ENCODE measurements around the gene WDR4.

WDR4 gene

DNA sequence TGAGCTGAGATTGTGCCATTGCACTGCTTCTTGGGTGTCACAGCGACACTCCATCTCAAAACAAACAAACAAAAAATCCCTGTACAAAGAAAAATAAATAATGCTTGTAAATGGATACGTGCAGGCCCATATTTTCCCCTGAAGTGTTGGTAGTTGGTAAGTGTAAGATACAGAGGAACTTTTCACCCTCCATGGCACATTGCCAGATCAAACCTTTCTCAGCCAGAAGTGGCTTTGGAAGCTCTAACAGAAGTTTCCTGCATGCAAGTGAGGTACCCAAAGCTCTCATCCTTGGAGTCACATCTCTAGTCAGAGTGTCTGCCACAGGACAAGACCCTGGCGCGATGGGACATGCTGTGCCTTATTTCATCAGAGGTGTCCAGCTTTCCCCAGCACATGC, 21.1 kb upstream of the WDR4 start:
- in situ Hi-C loops (cut with HindIII; ENCODE audit: low sequenced_read_pairs), result no loop called here
- H3K4me3 ChIP-seq (ENCODE audit: low read depth, low read length), result no peak overlapping the region

DNA sequence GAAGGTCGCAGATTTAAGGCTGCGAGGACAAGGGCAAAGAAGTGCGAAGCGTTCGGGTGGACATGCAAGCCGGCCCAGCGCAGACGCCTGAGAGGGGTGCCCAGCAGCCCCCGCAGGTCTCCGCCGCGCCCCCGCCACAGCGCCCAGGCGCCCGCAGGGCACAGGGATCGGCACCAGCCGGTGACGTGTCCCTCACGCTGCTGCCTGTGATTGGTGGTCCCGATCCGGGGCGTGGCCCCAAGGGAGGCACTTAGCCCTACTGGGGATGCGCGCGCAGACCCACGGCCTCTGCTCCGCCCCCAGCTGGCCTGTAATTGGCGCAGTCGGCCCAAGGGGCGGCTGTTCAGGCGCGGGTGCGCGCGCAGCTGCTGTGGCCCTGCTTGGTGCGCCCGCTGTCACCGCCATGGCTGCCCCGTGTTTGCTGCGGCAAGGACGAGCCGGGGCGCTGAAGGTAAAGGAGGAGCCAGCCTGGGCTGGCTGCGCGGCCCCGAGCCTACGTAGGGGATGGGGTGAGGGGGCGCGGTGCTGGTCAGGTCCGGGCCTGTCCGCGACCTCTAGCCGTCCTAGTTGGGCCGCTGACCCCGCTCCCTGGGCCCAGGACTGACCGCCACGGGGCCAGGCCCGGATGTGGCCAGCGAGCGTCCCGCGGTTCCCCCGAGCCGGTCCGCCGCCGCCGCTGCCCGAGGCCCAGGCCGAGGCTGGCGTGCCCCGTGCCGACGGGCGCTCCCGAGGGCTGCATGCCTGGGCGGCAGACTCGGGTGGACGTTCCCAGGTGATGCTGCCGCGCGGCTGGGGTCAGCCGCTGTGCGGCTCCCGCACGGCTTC, 13.8 kb upstream of the WDR4 start, which contains the start of gene NDUFV3:
Gene NDUFV3, plus strand, starts transcription at position 379 of the 825 bp plus-strand sequence. Its CDS starts 25 bp downstream, at position 404.
- in situ Hi-C loops (cut with HindIII; ENCODE audit: low sequenced_read_pairs), result no loop called here
- DNase-seq (ENCODE audit: low read depth), result peak; percentile 90
- no peak for TF ChIP-seq CTCF (IDR thresholded peaks at IDR 0.05; ENCODE audit: low read depth, low read length, missing control alignments)

More for the DNA sequence above, 21.1 kb upstream of the WDR4 start:
- TF ChIP-seq CTCF (IDR thresholded peaks at IDR 0.05; ENCODE audit: low read depth, low read length, missing control alignments), result no peak
- no peak for DNase-seq (ENCODE audit: low read depth)

GRCh38 chr21:42892582-42892930, 13.2 kb upstream of the WDR4 start:
- TF ChIP-seq CTCF (IDR thresholded peaks at IDR 0.05; ENCODE audit: low read depth, low read length, missing control alignments), result no peak
- in situ Hi-C loops (cut with HindIII; ENCODE audit: low sequenced_read_pairs), result no loop called here

More for the DNA sequence above, 13.8 kb upstream of the WDR4 start, which contains the start of gene NDUFV3:
- H3K4me3 ChIP-seq (ENCODE audit: low read depth, low read length), result peak within 1 kb of the TSS; percentile 71

GRCh38 chr21:42887326-42887725, 8.0 kb upstream of the WDR4 start:
- no peak overlapping the region for H3K4me3 ChIP-seq (ENCODE audit: low read depth, low read length)
- in situ Hi-C loops (cut with HindIII; ENCODE audit: low sequenced_read_pairs), result no loop called here
- DNase-seq (ENCODE audit: low read depth), result no peak
- TF ChIP-seq CTCF (IDR thresholded peaks at IDR 0.05; ENCODE audit: low read depth, low read length, missing control alignments), result no peak

More at GRCh38 chr21:42892582-42892930, 13.2 kb upstream of the WDR4 start:
- no peak for DNase-seq (ENCODE audit: low read depth)
- peak overlapping the region; percentile 71 for H3K4me3 ChIP-seq (ENCODE audit: low read depth, low read length)

DNA sequence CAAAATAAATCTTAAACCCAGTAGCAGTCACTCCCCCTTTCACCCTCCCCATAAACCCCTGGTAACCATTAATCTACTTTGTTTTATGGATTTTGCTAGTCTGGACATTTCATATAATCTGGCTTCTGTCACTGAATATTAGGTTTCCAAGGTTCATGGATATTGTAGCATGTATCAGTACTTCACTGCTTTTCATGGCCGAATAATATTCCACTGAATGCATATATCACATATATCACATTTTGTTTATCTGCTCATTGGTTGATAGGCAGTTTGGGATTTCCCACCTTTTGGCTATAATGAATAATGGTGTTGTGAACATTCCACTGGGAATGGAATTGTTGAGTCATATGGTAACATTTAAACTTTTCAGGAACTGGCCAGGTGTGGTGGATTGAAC, 4.6 kb upstream of the WDR4 start:
- TF ChIP-seq CTCF (IDR thresholded peaks at IDR 0.05; ENCODE audit: low read depth, low read length, missing control alignments), result no peak
- H3K4me3 ChIP-seq (ENCODE audit: low read depth, low read length), result no peak overlapping the region
- DNase-seq (ENCODE audit: low read depth), result no peak
- in situ Hi-C loops (cut with HindIII; ENCODE audit: low sequenced_read_pairs), result no loop called here

DNA sequence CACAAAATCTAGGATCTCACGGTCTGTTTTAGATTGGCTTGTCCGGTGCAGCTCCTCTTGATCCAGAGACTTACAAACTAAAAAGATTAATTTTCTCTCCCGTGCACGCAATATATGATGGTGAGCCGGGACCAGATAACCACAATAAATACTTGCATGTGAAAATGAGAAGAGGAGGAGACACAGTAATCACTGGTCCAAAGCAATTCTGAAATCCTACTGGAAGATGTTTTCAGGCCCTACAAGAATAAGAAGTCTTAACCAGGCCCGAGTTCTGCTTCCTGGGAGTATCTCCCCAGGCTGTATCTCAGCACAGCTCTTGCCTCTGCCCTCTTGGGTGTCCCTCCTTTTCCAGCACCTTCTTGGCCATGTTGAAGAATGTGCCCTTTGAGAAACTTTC, 1.0 kb upstream of the WDR4 start:
- in situ Hi-C loops (cut with HindIII; ENCODE audit: low sequenced_read_pairs), result no loop called here
- H3K4me3 ChIP-seq (ENCODE audit: low read depth, low read length), result peak overlapping the region; percentile 58
- no peak for TF ChIP-seq CTCF (IDR thresholded peaks at IDR 0.05; ENCODE audit: low read depth, low read length, missing control alignments)

More for the DNA sequence above, 1.0 kb upstream of the WDR4 start:
- no peak for DNase-seq (ENCODE audit: low read depth)
